NT2/D1 (cell line): ENCODE measurements around the gene POLN.

Experiments
- DNase-seq: peaks from one replicate; pipeline ENCODE4 v3.0.0-alpha.2; 2011; ENCODE audit warnings: low read depth, low spot score
- H3K27me3 ChIP-seq: 2 replicates; pipeline ENCODE4 v1.6.0; 2011; ENCODE audit warnings: mild to moderate bottlenecking; ENCODE audit not compliant: insufficient read length, insufficient read depth
- H3K36me3 ChIP-seq: 2 replicates; pipeline ENCODE4 v1.6.1; 2011; ENCODE audit warnings: mild to moderate bottlenecking, low read length, mixed read lengths; ENCODE audit not compliant: insufficient read depth, insufficient read length
- H3K4me1 ChIP-seq: 2 replicates; pipeline ENCODE4 v1.5.1; 2011; ENCODE audit not compliant: insufficient read depth, insufficient read length
- H3K4me3 ChIP-seq: 2 replicates; pipeline ENCODE4 v1.5.1; 2011; ENCODE audit warnings: low read depth; ENCODE audit not compliant: insufficient read length
- H3K9ac ChIP-seq: 2 replicates; pipeline ENCODE4 v1.6.0; 2011; ENCODE audit warnings: low read depth; ENCODE audit not compliant: insufficient read length
- H3K9me3 ChIP-seq: 2 replicates; pipeline ENCODE4 v1.5.1; 2011; ENCODE audit warnings: mild to moderate bottlenecking, low read length; ENCODE audit not compliant: insufficient read depth
- SUZ12 ChIP-seq: IDR thresholded peaks from 2 replicates; pipeline ENCODE4 v1.6.1; 2011; ENCODE audit not compliant: insufficient read length, insufficient read depth; ENCODE audit errors: extremely low read depth
- YY1 ChIP-seq: IDR thresholded peaks from 2 replicates; pipeline ENCODE4 v1.6.1; 2011; ENCODE audit not compliant: insufficient read length, insufficient read depth
- ZNF274 ChIP-seq: IDR thresholded peaks from 2 replicates; pipeline ENCODE4 v1.6.1; 2011; ENCODE audit warnings: mild to moderate bottlenecking, low read depth, low read length

Gene POLN

DNA sequence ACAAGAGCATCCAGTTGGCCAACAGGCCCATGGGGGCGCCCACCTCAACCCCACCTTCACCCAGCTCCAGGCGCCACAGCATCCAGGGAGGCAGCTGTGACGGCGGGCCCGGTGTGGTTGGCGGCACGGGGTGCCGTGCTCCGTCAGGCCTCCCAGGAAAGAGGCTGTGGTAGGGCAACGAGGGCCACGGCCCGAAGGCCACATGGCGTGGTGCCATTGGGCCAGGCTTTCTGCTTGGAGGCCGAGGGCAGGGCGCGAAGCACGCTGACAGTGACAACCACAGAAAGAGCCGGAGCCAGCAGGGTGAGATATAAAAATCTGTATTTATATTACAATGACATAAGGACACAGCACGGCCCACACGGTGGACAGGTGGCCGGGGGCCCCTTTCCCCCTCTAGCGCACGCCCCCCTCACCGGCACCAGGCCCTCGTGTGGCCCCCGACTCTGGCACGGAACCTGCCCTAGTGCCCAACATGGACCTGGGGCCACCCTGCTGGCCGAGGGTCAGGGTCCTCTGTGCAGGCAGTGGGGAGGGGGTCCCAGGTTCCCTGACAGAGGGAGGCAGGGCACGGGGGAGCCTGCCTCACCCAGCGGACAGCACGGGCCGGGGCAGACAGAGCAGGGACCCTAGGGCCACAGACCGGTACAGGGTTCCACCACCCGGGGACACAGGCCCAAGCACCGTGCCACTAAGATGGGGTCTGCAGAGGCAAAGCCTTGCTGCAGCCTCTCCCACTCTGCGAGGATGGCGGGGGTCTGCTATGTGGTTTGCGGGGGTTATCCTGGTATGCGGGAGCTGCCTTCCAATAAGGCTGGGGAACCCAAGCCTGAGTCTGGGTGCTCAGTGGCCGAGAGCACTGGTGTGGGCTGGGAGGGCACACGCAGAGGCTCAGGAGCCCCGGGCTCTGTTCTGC is 5.5 kb upstream of the POLN start:
- Histone ChIP-seq H3K9ac (no peak overlapping the region), H3K9me3 (peaks cover 31% of the 10 kb centered on the region; the same call in 1 of the 2 replicates), H3K36me3 (peaks cover 23% of the 10 kb centered on the region), H3K4me3 (no peak overlapping the region), H3K4me1 (peaks cover 10% of the 10 kb centered on the region), H3K27me3 (no peaks in the 10 kb centered on the region)
- TF ChIP-seq SUZ12 (no peak), ZNF274 (no peak), YY1 (no peak)
- no peak for DNase-seq

GRCh38 chr4:2246384-2247127 is 4.6 kb upstream of the POLN start:
- Histone ChIP-seq H3K36me3 (peaks cover 23% of the 10 kb centered on the region), H3K4me1 (peaks cover 6% of the 10 kb centered on the region), H3K27me3 (no peaks in the 10 kb centered on the region), H3K4me3 (no peak overlapping the region), H3K9me3 (peaks cover 31% of the 10 kb centered on the region; the same call in 1 of the 2 replicates), H3K9ac (no peak overlapping the region)
- DNase-seq: no peak
- TF ChIP-seq ZNF274 (no peak), YY1 (no peak), SUZ12 (no peak)

- no peak for DNase-seq
- peaks cover 17% of the 10 kb centered on the region for H3K36me3 ChIP-seq
- no peak for TF ChIP-seq ZNF274
- no peak for TF ChIP-seq SUZ12
- TF ChIP-seq YY1: no peak
- no peak overlapping the region for H3K4me3 ChIP-seq
- no peaks in the 10 kb centered on the region for H3K27me3 ChIP-seq
- H3K9me3 ChIP-seq: peaks cover 31% of the 10 kb centered on the region; the same call in 1 of the 2 replicates
- peaks cover 6% of the 10 kb centered on the region for H3K4me1 ChIP-seq
- no peak overlapping the region for H3K9ac ChIP-seq
Observed at GRCh38 chr4:2245787-2246275, 3.9 kb upstream of the POLN start.

GRCh38 chr4:2245057-2245786 is 3.3 kb upstream of the POLN start:
- peaks cover 11% of the 10 kb centered on the region for H3K36me3 ChIP-seq
- H3K9ac ChIP-seq: no peak overlapping the region
- peaks cover 6% of the 10 kb centered on the region for H3K4me1 ChIP-seq
- no peak overlapping the region for H3K4me3 ChIP-seq
- no peak for DNase-seq
- H3K27me3 ChIP-seq: no peaks in the 10 kb centered on the region
- peaks cover 31% of the 10 kb centered on the region; the same call in 1 of the 2 replicates for H3K9me3 ChIP-seq
- TF ChIP-seq SUZ12 (no peak), ZNF274 (no peak), YY1 (no peak)

GRCh38 chr4:2243681-2244380 is 1.9 kb upstream of the POLN start:
- no peaks in the 10 kb centered on the region for H3K27me3 ChIP-seq
- DNase-seq: no peak

GRCh38 chr4:2241003-2241402 is 918 bp downstream of the POLN start:
- peaks cover 35% of the 10 kb centered on the region for H3K36me3 ChIP-seq
- peak overlapping the region; percentile 81 for H3K9ac ChIP-seq
- peak overlapping the region; percentile 83 for H3K4me3 ChIP-seq
- no peak for DNase-seq
- H3K4me1 ChIP-seq: no peaks in the 10 kb centered on the region
- no peak for TF ChIP-seq SUZ12
- TF ChIP-seq YY1: no peak
- no peak for TF ChIP-seq ZNF274
- no peaks in the 10 kb centered on the region for H3K27me3 ChIP-seq
- H3K9me3 ChIP-seq: peaks cover 28% of the 10 kb centered on the region; the same call in 1 of the 2 replicates

More at GRCh38 chr4:2243681-2244380, 1.9 kb upstream of the POLN start:
- TF ChIP-seq YY1: no peak
- no peak for TF ChIP-seq SUZ12
- no peak for TF ChIP-seq ZNF274
- Histone ChIP-seq H3K36me3 (peaks cover 12% of the 10 kb centered on the region), H3K9ac (no peak overlapping the region), H3K4me3 (no peak overlapping the region), H3K4me1 (peaks cover 3% of the 10 kb centered on the region), H3K9me3 (peaks cover 31% of the 10 kb centered on the region; the same call in 1 of the 2 replicates)
